Breast epithelium (tissue), 4 donors: ENCODE data around the gene NEMP2. TPM values are rescaled to one million over a fixed set of nuclear protein-coding genes. Genes with fewer than 3 reads are reported as not detected.

Source experiments
- DNase-seq, 2 donors: peaks; one replicate each; pipeline ENCODE4 v3.0.0-alpha.2; 2019; ENCODE audit warnings: low spot score in 2 of 2
- H3K27ac ChIP-seq, 2 donors: fragments of 200-600 bp; sonication (generic) in 1 of 2; one replicate each; pipeline ENCODE4 v1.5.1; 2016 to 2019; ENCODE audit warnings: mild to moderate bottlenecking in 1 of 2
- H3K27me3 ChIP-seq, 2 donors: fragments of 200-600 bp; sonication (generic) in 1 of 2; one replicate each; pipeline versions ENCODE4 v1.5.1 to v1.6.0; 2017 to 2019; ENCODE audit warnings: control low read depth in 1 of 2, mild to moderate bottlenecking in 1 of 2
- H3K36me3 ChIP-seq: fragments of 200-600 bp; one replicate; pipeline ENCODE4 v1.5.1; 2019
- H3K4me1 ChIP-seq, 2 donors: fragments of 200-600 bp; sonication (generic); one replicate each; pipeline ENCODE4 v1.5.1; 2016 to 2019; ENCODE audit warnings: control low read depth in 1 of 2
- H3K4me3 ChIP-seq, 3 donors: fragments of 200-600 bp; sonication (generic); 1 replicate in 2 of 3; 2 replicates in 1 of 3; pipeline ENCODE4 v1.5.1; 2016 to 2019; ENCODE audit warnings: mild to moderate bottlenecking in 3 of 3, moderate library complexity in 2 of 3
- H3K9me3 ChIP-seq, 2 donors: fragments of 200-600 bp; sonication (generic) in 1 of 2; one replicate each; pipeline ENCODE4 v1.5.1; 2016 to 2019; ENCODE audit warnings: control low read depth in 1 of 2
- POLR2A ChIP-seq: fragments of 450-650 bp; IDR thresholded peaks from one replicate; pipeline ENCODE4 v1.6.1; 2016; ENCODE audit warnings: antibody characterized with exemption, mild to moderate bottlenecking, moderate library complexity
- POLR2AphosphoS5 ChIP-seq, 3 donors: sonication (generic); formaldehyde crosslinking; IDR thresholded peaks; one replicate each; pipeline ENCODE4 v1.6.1; 2017; ENCODE audit warnings: antibody characterized with exemption in 3 of 3
- intact Hi-C: fragments of 100-400 bp; cut with DNase I; formaldehyde crosslinking; loops from one replicate; pipeline ENCODE4 v1.15.1; 2023; ENCODE audit warnings: low total_unique reads
- total RNA-seq, 3 donors: library from RNA; depleted of rRNA; stranded (reverse); fragments of >200 nt; gene quantifications; one replicate each; pipeline ENCODE4 v1.1.0, GENCODE V29; 2016
- TF ChIP-seq, protein P1 (sequence below), 3 donors: fragments of 450-650 bp; IDR thresholded peaks; one replicate each; pipeline ENCODE4 v1.5.1; 2016 to 2017; ENCODE audit warnings: antibody characterized with exemption in 3 of 3, mild to moderate bottlenecking in 3 of 3, moderate library complexity in 3 of 3

Gene NEMP2
- total RNA-seq, 3 donors from 2014 or later = 4.5 to 6.6 (median 5.2) TPM

DNA sequence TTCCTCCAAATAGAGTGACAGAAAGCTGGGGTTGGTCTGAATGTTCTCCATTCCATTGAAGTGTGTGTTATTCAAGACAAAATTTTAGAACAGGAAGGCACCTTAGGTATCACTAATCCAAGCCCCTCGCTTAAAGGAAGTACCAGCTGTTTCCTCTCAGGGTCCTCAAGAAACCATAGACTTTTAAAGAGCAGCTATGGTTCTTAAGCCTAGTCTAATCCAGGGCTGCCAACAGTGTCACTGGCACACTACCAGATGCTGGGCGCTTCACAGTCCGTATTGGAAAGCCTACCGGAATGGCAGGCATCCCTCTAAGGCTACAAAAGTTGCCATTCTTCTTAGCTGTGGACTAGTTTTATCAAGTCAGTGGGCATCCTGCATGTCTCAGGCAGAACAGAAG is 1.9 kb downstream of the NEMP2 start:
- no peak for DNase-seq
- H3K27ac ChIP-seq = no peak overlapping the region

DNA sequence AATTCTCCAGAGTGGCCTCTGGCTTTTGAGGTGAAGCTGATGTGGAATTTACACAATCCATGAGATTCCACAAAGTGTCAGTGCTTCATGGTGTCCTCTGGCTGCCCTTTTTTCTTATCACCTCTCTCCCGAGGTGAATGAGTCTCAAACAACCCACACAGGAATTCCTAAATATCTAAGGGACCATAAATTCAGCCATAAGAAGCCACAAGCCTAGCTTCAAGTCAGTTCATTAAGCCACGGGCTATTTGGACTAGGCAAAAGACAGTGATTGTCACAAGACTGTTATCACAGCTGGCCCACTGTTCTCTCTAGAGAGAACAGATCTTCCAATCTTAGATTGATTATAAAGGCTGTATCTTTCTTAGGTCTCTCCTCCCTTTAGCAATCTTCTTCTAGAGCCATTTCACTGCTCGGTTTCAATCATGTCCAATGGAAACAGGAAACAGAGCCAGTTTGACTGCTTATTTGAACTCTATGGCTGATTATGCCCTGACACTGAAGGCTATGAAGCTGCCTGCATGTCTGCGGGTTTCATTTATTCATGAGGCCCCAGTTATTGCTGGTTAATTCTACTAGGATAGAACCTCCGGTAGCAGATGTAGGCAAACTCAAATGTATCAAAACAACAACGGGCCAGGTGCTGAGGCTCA is 4.1 kb downstream of the NEMP2 start:
- no peaks in the 10 kb centered on the region for H3K36me3 ChIP-seq
- peak overlapping the region; percentile 27 to 42 for H3K27ac ChIP-seq
- no peaks in the 10 kb centered on the region for H3K9me3 ChIP-seq
- no peak overlapping the region for H3K4me3 ChIP-seq
- no peak for DNase-seq
- H3K27me3 ChIP-seq = no peaks in the 10 kb centered on the region
- H3K4me1 ChIP-seq = no peaks in the 10 kb centered on the region
- intact Hi-C loops = loop anchor here (5.0 kb wide), 1 partner anchor 127 kb away; no protein-coding TSS in a partner anchor
- TF ChIP-seq POLR2A (no peak), POLR2AphosphoS5 (IDR thresholded peaks at IDR 0.05) (no peak)
- TF ChIP-seq, protein P1, sequence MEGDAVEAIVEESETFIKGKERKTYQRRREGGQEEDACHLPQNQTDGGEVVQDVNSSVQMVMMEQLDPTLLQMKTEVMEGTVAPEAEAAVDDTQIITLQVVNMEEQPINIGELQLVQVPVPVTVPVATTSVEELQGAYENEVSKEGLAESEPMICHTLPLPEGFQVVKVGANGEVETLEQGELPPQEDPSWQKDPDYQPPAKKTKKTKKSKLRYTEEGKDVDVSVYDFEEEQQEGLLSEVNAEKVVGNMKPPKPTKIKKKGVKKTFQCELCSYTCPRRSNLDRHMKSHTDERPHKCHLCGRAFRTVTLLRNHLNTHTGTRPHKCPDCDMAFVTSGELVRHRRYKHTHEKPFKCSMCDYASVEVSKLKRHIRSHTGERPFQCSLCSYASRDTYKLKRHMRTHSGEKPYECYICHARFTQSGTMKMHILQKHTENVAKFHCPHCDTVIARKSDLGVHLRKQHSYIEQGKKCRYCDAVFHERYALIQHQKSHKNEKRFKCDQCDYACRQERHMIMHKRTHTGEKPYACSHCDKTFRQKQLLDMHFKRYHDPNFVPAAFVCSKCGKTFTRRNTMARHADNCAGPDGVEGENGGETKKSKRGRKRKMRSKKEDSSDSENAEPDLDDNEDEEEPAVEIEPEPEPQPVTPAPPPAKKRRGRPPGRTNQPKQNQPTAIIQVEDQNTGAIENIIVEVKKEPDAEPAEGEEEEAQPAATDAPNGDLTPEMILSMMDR (IDR thresholded peaks at IDR 0.05) = no peak

More for the DNA sequence above, 1.9 kb downstream of the NEMP2 start:
- Histone ChIP-seq H3K27me3 (no peaks in the 10 kb centered on the region), H3K4me3 (no peak overlapping the region), H3K36me3 (no peaks in the 10 kb centered on the region), H3K9me3 (peaks cover 0 to under 1% of the 10 kb centered on the region in 2 donors), H3K4me1 (no peaks in the 10 kb centered on the region)
- intact Hi-C loops = loop anchor here (5.0 kb wide), 1 partner anchor 125 kb away; no protein-coding TSS in a partner anchor
- TF ChIP-seq, protein P1 (IDR thresholded peaks at IDR 0.05) = no peak
- no peak for TF ChIP-seq POLR2A
- TF ChIP-seq POLR2AphosphoS5 (IDR thresholded peaks at IDR 0.05) = no peak

DNA sequence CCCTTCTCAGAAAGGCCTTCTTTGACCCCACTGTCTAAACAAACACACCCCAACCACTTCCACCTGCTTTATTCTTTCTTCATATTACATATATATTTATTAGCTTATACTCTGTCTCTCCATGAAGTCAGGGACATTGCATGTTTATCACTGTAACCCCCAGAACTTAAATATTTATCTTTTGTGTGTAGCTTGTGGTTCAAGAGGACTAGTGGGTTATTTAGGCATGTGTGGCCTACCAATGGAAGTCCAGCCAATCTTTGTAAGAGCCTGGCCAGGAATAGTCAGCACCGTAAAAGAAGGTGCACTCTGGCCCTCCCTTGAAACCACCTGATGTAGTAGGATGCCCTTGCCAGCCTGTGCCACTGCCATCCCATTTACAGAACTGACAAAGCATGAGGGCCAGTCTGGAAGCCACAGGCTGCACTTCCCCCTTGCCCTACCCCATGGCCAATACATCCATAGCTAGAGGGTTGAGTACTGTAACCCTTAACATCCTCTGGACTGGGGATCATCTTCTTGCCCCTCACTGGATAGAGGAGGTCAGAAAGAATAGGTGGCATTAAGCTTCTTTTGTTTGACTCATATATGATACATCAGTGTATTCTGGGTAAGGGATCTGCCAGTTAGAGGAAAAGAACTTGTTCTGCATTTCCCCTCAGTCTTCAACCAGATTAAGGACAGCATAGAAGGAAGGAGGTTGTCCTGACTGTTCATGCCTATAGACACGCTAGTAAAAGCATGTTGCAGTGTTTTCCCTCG is 4.9 kb downstream of the NEMP2 start:
- Histone ChIP-seq H3K27me3 (no peaks in the 10 kb centered on the region), H3K9me3 (no peaks in the 10 kb centered on the region), H3K4me3 (no peak overlapping the region), H3K4me1 (no peaks in the 10 kb centered on the region), H3K36me3 (no peaks in the 10 kb centered on the region), H3K27ac (peak overlapping the region in 1 of 2 donors; percentile 42)
- DNase-seq = no peak
- no peak for TF ChIP-seq POLR2A
- TF ChIP-seq POLR2AphosphoS5 (IDR thresholded peaks at IDR 0.05) = no peak
- TF ChIP-seq, protein P1 (IDR thresholded peaks at IDR 0.05) = no peak
- intact Hi-C loops = loop anchor here (5.0 kb wide), 1 partner anchor 128 kb away; no protein-coding TSS in a partner anchor

DNA sequence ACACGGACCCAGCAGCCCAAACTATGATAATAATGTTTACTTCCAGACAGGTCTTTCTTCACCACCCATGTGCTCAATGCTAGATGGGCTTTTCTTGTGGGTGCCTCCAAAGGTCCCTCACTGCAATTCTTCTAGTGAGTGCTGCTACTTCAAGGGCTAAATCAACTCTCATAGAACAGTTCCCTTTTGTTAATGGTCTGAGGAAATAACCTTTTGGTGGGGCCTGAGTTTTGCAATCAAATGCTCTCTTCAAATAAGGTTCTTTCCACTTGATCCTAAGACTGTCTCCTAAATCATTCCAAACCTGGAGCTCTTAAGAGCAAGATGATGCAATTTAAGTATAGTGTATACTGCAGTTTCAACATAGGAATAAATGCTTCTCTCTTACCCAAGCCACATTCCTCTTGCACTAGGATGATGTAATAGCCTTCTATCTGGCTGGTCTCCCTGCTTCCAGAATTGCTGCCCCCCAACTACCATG is 6.0 kb downstream of the NEMP2 start:
- Histone ChIP-seq H3K36me3 (no peaks in the 10 kb centered on the region), H3K4me1 (no peaks in the 10 kb centered on the region), H3K27ac (no peak overlapping the region), H3K9me3 (no peaks in the 10 kb centered on the region), H3K4me3 (no peak overlapping the region), H3K27me3 (no peaks in the 10 kb centered on the region)
- no peak for DNase-seq
- TF ChIP-seq POLR2AphosphoS5 (IDR thresholded peaks at IDR 0.05) = no peak
- intact Hi-C loops = no loop called here

DNA sequence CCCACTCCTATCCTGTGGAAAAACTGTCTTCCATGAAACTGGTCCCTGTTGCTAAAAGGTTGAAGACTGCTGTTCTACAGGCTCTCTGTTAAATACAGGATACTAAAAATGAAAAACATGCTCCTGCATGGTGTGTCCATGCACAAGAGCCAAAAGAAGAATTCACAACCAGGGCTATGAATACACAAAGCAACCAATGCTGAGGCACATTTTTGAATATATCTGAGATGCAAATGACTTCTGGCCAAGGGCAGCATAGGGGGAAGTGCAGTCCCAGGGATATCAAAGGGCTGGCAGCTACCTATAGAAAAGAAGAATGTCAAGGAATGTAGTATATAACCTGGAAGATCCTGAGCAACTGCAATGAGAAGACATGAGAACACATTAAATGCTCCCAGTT is 6.6 kb downstream of the NEMP2 start:
- no peak for TF ChIP-seq POLR2A
- TF ChIP-seq, protein P1 (IDR thresholded peaks at IDR 0.05) = no peak
- TF ChIP-seq POLR2AphosphoS5 (IDR thresholded peaks at IDR 0.05) = no peak
- Histone ChIP-seq H3K27me3 (no peaks in the 10 kb centered on the region), H3K4me3 (no peak overlapping the region), H3K4me1 (no peaks in the 10 kb centered on the region), H3K9me3 (no peaks in the 10 kb centered on the region), H3K36me3 (no peaks in the 10 kb centered on the region), H3K27ac (no peak overlapping the region)
- intact Hi-C loops = no loop called here
- no peak for DNase-seq
